NCI-H1105 treated with DMSO at 0.1 percent for 48 hours (cell line): ENCODE results near the gene SPIN2A.
"Not testable (repeated sequence)": the region's sequence is repeated elsewhere in the genome, so short reads cannot be mapped to it uniquely, and the experiment has no call there.

Source experiments
- DNase-seq: peaks from one replicate; lab custom pipeline; 2025; lab: John Stamatoyannopoulos, UW

Gene SPIN2A

GRCh38 chrX:57137073-57137472 is at the start of gene SPIN2A:
TSS of gene SPIN2A (minus strand) at chrX:57137397. CDS start at chrX:57136597, 800 bp downstream.
- DNase-seq: peak; percentile 54

- DNase-seq: no peak
Observed at GRCh38 chrX:57178605-57179004, 41.4 kb upstream of the SPIN2A start.

GRCh38 chrX:57177070-57177469 is 39.9 kb upstream of the SPIN2A start:
- no peak for DNase-seq

GRCh38 chrX:57172544-57172943 is 35.3 kb upstream of the SPIN2A start:
- DNase-seq: no peak

GRCh38 chrX:57156397-57157049 is 19.3 kb upstream of the SPIN2A start:
- DNase-seq: peak; percentile 28

GRCh38 chrX:57155171-57155570 is 18.0 kb upstream of the SPIN2A start:
- no peak for DNase-seq

GRCh38 chrX:57152222-57152621 is 15.0 kb upstream of the SPIN2A start:
- DNase-seq: not testable (repeated sequence)

GRCh38 chrX:57138674-57139073 is 1.5 kb upstream of the SPIN2A start:
- DNase-seq: no peak

- no peak for DNase-seq
Observed at GRCh38 chrX:57137501-57137900, 304 bp upstream of the SPIN2A start.

GRCh38 chrX:57136589-57136988 is 608 bp downstream of the SPIN2A start:
- DNase-seq: not testable (repeated sequence)

GRCh38 chrX:57135287-57135686 is 1.9 kb downstream of the SPIN2A start:
- no peak for DNase-seq

GRCh38 chrX:57134702-57135101 is 2.5 kb downstream of the SPIN2A start:
- DNase-seq: no peak

- DNase-seq: no peak
Observed at GRCh38 chrX:57133706-57134105, 3.5 kb downstream of the SPIN2A start.

GRCh38 chrX:57133284-57133683 is 3.9 kb downstream of the SPIN2A start:
- not testable (repeated sequence) for DNase-seq

- DNase-seq: no peak
Observed at GRCh38 chrX:57132046-57132445, 5.2 kb downstream of the SPIN2A start.

- DNase-seq: no peak
Observed at GRCh38 chrX:57121816-57122215, 15.4 kb downstream of the SPIN2A start.

GRCh38 chrX:57121162-57121755 is 15.9 kb downstream of the SPIN2A start, which contains the start of gene SPIN2B:
TSS of gene SPIN2B (minus strand) at chrX:57121548.
- DNase-seq: peak; percentile 80

- not testable (repeated sequence) for DNase-seq
Observed at GRCh38 chrX:57120619-57121161, 16.5 kb downstream of the SPIN2A start.

GRCh38 chrX:57119416-57119815 is 17.8 kb downstream of the SPIN2A start:
- no peak for DNase-seq

GRCh38 chrX:57117566-57117965 is 19.6 kb downstream of the SPIN2A start:
- not testable (repeated sequence) for DNase-seq

- DNase-seq: no peak
Observed at GRCh38 chrX:57104921-57105398, 32.2 kb downstream of the SPIN2A start.

- no peak for DNase-seq
Observed at GRCh38 chrX:57104406-57104805, 32.8 kb downstream of the SPIN2A start.

- no peak for DNase-seq
Observed at GRCh38 chrX:57103489-57103888, 33.7 kb downstream of the SPIN2A start.
